Activated naive CD8-positive, alpha-beta T cell treated with anti-CD3 and anti-CD28 coated beads, Interleukin-2, amount 50 U/mL, for 24 hours (primary cell): Measurements from ENCODE around the gene LONRF2.

Experiments used
- ATAC-seq: fragments of 150-1000 bp; cut with Tn5 transposase; one replicate; pipeline ENCODE4 v1.10.0; 2021
- DNase-seq: peaks from one replicate; pipeline ENCODE4 v3.0.0; 2021
- H3K27ac Mint-ChIP-seq: one replicate; pipeline ENCODE4 v1.8.0; 2021; ENCODE audit warnings: mild to moderate bottlenecking, mixed read lengths
- H3K27me3 Mint-ChIP-seq: one replicate; pipeline ENCODE4 v1.8.0; 2021; ENCODE audit warnings: mixed read lengths
- H3K36me3 Mint-ChIP-seq: one replicate; pipeline ENCODE4 v1.8.0; 2021; ENCODE audit warnings: low read depth, mixed read lengths
- H3K4me1 Mint-ChIP-seq: one replicate; pipeline ENCODE4 v1.8.0; 2021; ENCODE audit warnings: mixed read lengths
- H3K4me3 Mint-ChIP-seq: one replicate; pipeline ENCODE4 v1.8.0; 2021; ENCODE audit warnings: mild to moderate bottlenecking, moderate library complexity, mixed read lengths
- H3K9me3 Mint-ChIP-seq: one replicate; pipeline ENCODE4 v1.8.0; 2021; ENCODE audit warnings: mixed read lengths

Gene LONRF2

GRCh38 chr2:100235098-100235497 is 87.2 kb downstream of the LONRF2 start:
- H3K9me3 Mint-ChIP-seq: no peaks in the 10 kb centered on the region
- DNase-seq: peak; percentile 27
- peak overlapping the region; percentile 11 for H3K27ac Mint-ChIP-seq
- H3K4me3 Mint-ChIP-seq: no peak overlapping the region
- ATAC-seq: peak; percentile 57
- peaks cover 32% of the 10 kb centered on the region for H3K4me1 Mint-ChIP-seq
- no peaks in the 10 kb centered on the region for H3K36me3 Mint-ChIP-seq
- H3K27me3 Mint-ChIP-seq: no peaks in the 10 kb centered on the region

GRCh38 chr2:100234141-100234540 is 88.2 kb downstream of the LONRF2 start:
- Mint-ChIP-seq H3K4me1 (peaks cover 32% of the 10 kb centered on the region), H3K27ac (no peak overlapping the region), H3K27me3 (no peaks in the 10 kb centered on the region), H3K36me3 (no peaks in the 10 kb centered on the region), H3K9me3 (no peaks in the 10 kb centered on the region), H3K4me3 (no peak overlapping the region)
- no peak for DNase-seq
- ATAC-seq: no peak

- Mint-ChIP-seq H3K4me1 (peaks cover 39% of the 10 kb centered on the region), H3K27me3 (no peaks in the 10 kb centered on the region), H3K36me3 (no peaks in the 10 kb centered on the region), H3K27ac (no peak overlapping the region), H3K9me3 (no peaks in the 10 kb centered on the region), H3K4me3 (no peak overlapping the region)
- DNase-seq (no peak), ATAC-seq (no peak)
These were observed 89.2 kb downstream of the LONRF2 start for GRCh38 chr2:100233061-100233460.

- peaks cover 36% of the 10 kb centered on the region for H3K4me1 Mint-ChIP-seq
- no peaks in the 10 kb centered on the region for H3K36me3 Mint-ChIP-seq
- H3K27ac Mint-ChIP-seq: no peak overlapping the region
- H3K9me3 Mint-ChIP-seq: no peaks in the 10 kb centered on the region
- ATAC-seq (no peak), DNase-seq (no peak)
- no peaks in the 10 kb centered on the region for H3K27me3 Mint-ChIP-seq
- no peak overlapping the region for H3K4me3 Mint-ChIP-seq
These were observed 91.5 kb downstream of the LONRF2 start for GRCh38 chr2:100230754-100231153.

GRCh38 chr2:100228967-100229366 is 93.3 kb downstream of the LONRF2 start:
- Mint-ChIP-seq H3K27ac (no peak overlapping the region), H3K9me3 (no peaks in the 10 kb centered on the region), H3K4me3 (no peak overlapping the region), H3K27me3 (no peaks in the 10 kb centered on the region), H3K36me3 (no peaks in the 10 kb centered on the region), H3K4me1 (peaks cover 18% of the 10 kb centered on the region)
- DNase-seq: no peak
- ATAC-seq: no peak

- DNase-seq (no peak), ATAC-seq (no peak)
- H3K27ac Mint-ChIP-seq: no peak overlapping the region
- peaks cover 2% of the 10 kb centered on the region for H3K27me3 Mint-ChIP-seq
- H3K9me3 Mint-ChIP-seq: no peaks in the 10 kb centered on the region
- H3K4me1 Mint-ChIP-seq: peaks cover 18% of the 10 kb centered on the region
- no peaks in the 10 kb centered on the region for H3K36me3 Mint-ChIP-seq
- H3K4me3 Mint-ChIP-seq: no peak overlapping the region
These were observed 93.9 kb downstream of the LONRF2 start for GRCh38 chr2:100228415-100228814.

- peaks cover 7% of the 10 kb centered on the region for H3K4me1 Mint-ChIP-seq
- no peaks in the 10 kb centered on the region for H3K9me3 Mint-ChIP-seq
- no peak overlapping the region for H3K4me3 Mint-ChIP-seq
- H3K27me3 Mint-ChIP-seq: peaks cover 2% of the 10 kb centered on the region
- no peak overlapping the region for H3K27ac Mint-ChIP-seq
- no peaks in the 10 kb centered on the region for H3K36me3 Mint-ChIP-seq
- ATAC-seq (no peak), DNase-seq (no peak)
These were observed 97.2 kb downstream of the LONRF2 start for GRCh38 chr2:100224988-100225710.

- Mint-ChIP-seq H3K4me1 (peaks cover 2% of the 10 kb centered on the region), H3K27ac (no peak overlapping the region), H3K27me3 (peaks cover 2% of the 10 kb centered on the region)
These were observed 98.8 kb downstream of the LONRF2 start for GRCh38 chr2:100223502-100223901.

More at GRCh38 chr2:100223502-100223901, 98.8 kb downstream of the LONRF2 start:
- ATAC-seq: no peak
- H3K4me3 Mint-ChIP-seq: no peak overlapping the region
- H3K36me3 Mint-ChIP-seq: no peaks in the 10 kb centered on the region
- DNase-seq: no peak
- no peaks in the 10 kb centered on the region for H3K9me3 Mint-ChIP-seq
